H9 (cell line): Measurements from ENCODE around the gene ADSL. TPM values are rescaled to one million over a fixed set of nuclear protein-coding genes. Genes with fewer than 3 reads are reported as not detected.

Experiments
- DNase-seq: peaks from one replicate; pipeline ENCODE4 v3.0.0-alpha.2; 2017
- H2AFZ ChIP-seq: one replicate; pipeline ENCODE4 v1.6.1; 2013; ENCODE audit warnings: mild to moderate bottlenecking, low read length, control low read depth, moderate library complexity
- H2AK5ac ChIP-seq: 2 replicates; pipeline ENCODE4 v1.6.1; 2013; ENCODE audit warnings: low read length, control low read depth, mixed read lengths; ENCODE audit not compliant: insufficient read length
- H2BK120ac ChIP-seq: one replicate; pipeline ENCODE4 v1.6.1; 2013; ENCODE audit warnings: low read depth, mild to moderate bottlenecking, low read length, control low read depth, inconsistent platforms; ENCODE audit not compliant: poor library complexity, severe bottlenecking
- H2BK12ac ChIP-seq: 2 replicates; pipeline ENCODE4 v1.6.1; 2013; ENCODE audit warnings: low read length, control low read depth, mixed read lengths, low read depth; ENCODE audit not compliant: insufficient read length
- H2BK15ac ChIP-seq: 2 replicates; pipeline ENCODE4 v1.6.1; 2013; ENCODE audit warnings: low read depth, low read length, control low read depth
- H2BK20ac ChIP-seq: one replicate; pipeline ENCODE4 v1.6.1; 2013; ENCODE audit warnings: low read depth, mild to moderate bottlenecking, low read length, control low read depth, inconsistent platforms; ENCODE audit not compliant: poor library complexity, severe bottlenecking
- H2BK5ac ChIP-seq: 2 replicates; pipeline ENCODE4 v1.6.1; 2013; ENCODE audit warnings: low read length, control low read depth, mixed read lengths; ENCODE audit not compliant: insufficient read length
- H3K14ac ChIP-seq: 2 replicates; pipeline ENCODE4 v1.6.1; 2013; ENCODE audit warnings: low read length, control low read depth; ENCODE audit not compliant: insufficient read depth
- H3K18ac ChIP-seq: 2 replicates; pipeline ENCODE4 v1.6.1; 2013; ENCODE audit warnings: low read depth, mild to moderate bottlenecking, mixed read lengths, low read length, control low read depth; ENCODE audit not compliant: insufficient read length
- H3K23ac ChIP-seq: 2 replicates; pipeline ENCODE4 v1.6.1; 2013; ENCODE audit warnings: low read length, control low read depth, mixed read lengths, low read depth; ENCODE audit not compliant: insufficient read length
- H3K23me2 ChIP-seq: 2 replicates; pipeline ENCODE4 v1.6.1; 2013; ENCODE audit warnings: low read depth, mild to moderate bottlenecking, mixed read lengths, low read length, control low read depth; ENCODE audit not compliant: insufficient read length, poor library complexity, severe bottlenecking
- H3K27ac ChIP-seq: 2 replicates; pipeline ENCODE4 v1.5.1; 2013; ENCODE audit warnings: low read length, control low read depth, mixed read lengths, low read depth; ENCODE audit not compliant: insufficient read length
- H3K27me3 ChIP-seq: 2 replicates; pipeline ENCODE4 v1.6.1; 2013; ENCODE audit warnings: low read length, control low read depth, inconsistent platforms; ENCODE audit not compliant: insufficient read depth
- H3K4ac ChIP-seq: 2 replicates; pipeline ENCODE4 v1.6.1; 2013; ENCODE audit warnings: low read depth, mild to moderate bottlenecking, control low read depth, inconsistent platforms, low read length, moderate library complexity
- H3K4me1 ChIP-seq: 2 replicates; pipeline ENCODE4 v1.6.1; 2013; ENCODE audit warnings: low read length, control low read depth, inconsistent platforms; ENCODE audit not compliant: insufficient read depth
- H3K4me2 ChIP-seq: 2 replicates; pipeline ENCODE4 v1.6.1; 2013; ENCODE audit warnings: low read length, control low read depth, mixed read lengths; ENCODE audit not compliant: insufficient read length, insufficient read depth
- H3K56ac ChIP-seq: 2 replicates; pipeline ENCODE4 v1.6.1; 2013; ENCODE audit warnings: low read depth, mild to moderate bottlenecking, mixed read lengths, low read length, control low read depth; ENCODE audit not compliant: insufficient read length
- H3K79me1 ChIP-seq: 2 replicates; pipeline ENCODE4 v1.6.1; 2013; ENCODE audit warnings: low read depth, mild to moderate bottlenecking, moderate library complexity, low read length, control low read depth, inconsistent platforms; ENCODE audit not compliant: insufficient read depth, poor library complexity, severe bottlenecking
- H3K79me2 ChIP-seq: 2 replicates; pipeline ENCODE4 v1.6.1; 2013; ENCODE audit warnings: low read length, control low read depth, inconsistent platforms; ENCODE audit not compliant: insufficient read depth
- H3K9ac ChIP-seq: 2 replicates; pipeline ENCODE4 v1.6.1; 2013; ENCODE audit warnings: low read length, control low read depth, mixed read lengths; ENCODE audit not compliant: insufficient read length; ENCODE audit errors: extremely low read depth
- H3K9me3 ChIP-seq: one replicate; pipeline ENCODE4 v1.6.1; 2013; ENCODE audit warnings: low read depth, low read length, inconsistent platforms; ENCODE audit not compliant: control insufficient read depth
- H3T11ph ChIP-seq: one replicate; pipeline ENCODE4 v1.6.1; 2013; ENCODE audit warnings: mild to moderate bottlenecking, low read length, control low read depth, inconsistent platforms
- H4K20me1 ChIP-seq: one replicate; pipeline ENCODE4 v1.6.1; 2013; ENCODE audit not compliant: control insufficient read depth, insufficient read length, insufficient read depth
- H4K5ac ChIP-seq: 2 replicates; pipeline ENCODE4 v1.6.1; 2013; ENCODE audit warnings: low read depth, mild to moderate bottlenecking, mixed read lengths, low read length, control low read depth; ENCODE audit not compliant: insufficient read length
- H4K8ac ChIP-seq: replicated peaks from 2 replicates; pipeline ENCODE4 v1.6.1; 2013; ENCODE audit warnings: low read length, control low read depth, mixed read lengths, low read depth; ENCODE audit not compliant: insufficient read length
- H4K91ac ChIP-seq: 2 replicates; pipeline ENCODE4 v1.6.1; 2013; ENCODE audit warnings: low read depth, mild to moderate bottlenecking, moderate library complexity, mixed read lengths, low read length, control low read depth; ENCODE audit not compliant: insufficient read length
- H3K27ac Mint-ChIP-seq, 3 experiments: 2 replicates in 2 of 3; 3 replicates in 1 of 3; pipeline ENCODE4 v1.8.0; 2020 to 2021; ENCODE audit warnings: mixed read lengths in 3 of 3, mild to moderate bottlenecking in 1 of 3, moderate library complexity in 1 of 3
- H3K27me3 Mint-ChIP-seq: 2 replicates; pipeline ENCODE4 v1.8.0; 2021; ENCODE audit warnings: low read depth, mild to moderate bottlenecking, moderate library complexity, mixed read lengths
- H3K36me3 Mint-ChIP-seq, 3 experiments: 2 replicates in 2 of 3; 3 replicates in 1 of 3; pipeline ENCODE4 v1.8.0; 2020 to 2021; ENCODE audit warnings: low read depth in 3 of 3, mixed read lengths in 3 of 3; ENCODE audit not compliant: insufficient read depth in 1 of 3
- H3K4me1 Mint-ChIP-seq, 2 experiments: 2 replicates each; pipeline ENCODE4 v1.8.0; 2020; ENCODE audit warnings: mixed read lengths in 2 of 2
- H3K4me3 Mint-ChIP-seq, 2 experiments: 2 replicates in 1 of 2; 3 replicates in 1 of 2; pipeline ENCODE4 v1.8.0; 2020 to 2021; ENCODE audit warnings: mild to moderate bottlenecking in 2 of 2, mixed read lengths in 2 of 2, moderate library complexity in 1 of 2
- H3K9me3 Mint-ChIP-seq, 2 experiments: 2 replicates in 1 of 2; 3 replicates in 1 of 2; pipeline ENCODE4 v1.8.0; 2020; ENCODE audit warnings: mild to moderate bottlenecking in 2 of 2, mixed read lengths in 2 of 2, moderate library complexity in 1 of 2
- CTCF ChIP-seq: fragments of 200-600 bp; sonication (generic); conservative IDR thresholded peaks from 3 replicates; pipeline ENCODE4 v1.8.0; 2021; ENCODE audit warnings: antibody characterized with exemption, mild to moderate bottlenecking
- WGBS: extraction: QIAGEN DNeasy Blood & Tissue Kit; methylation state at CpG from one replicate; pipeline ENCODE4 v1.1.7; 2013; ENCODE audit warnings: missing lambda C conversion rate, low lambda C conversion rate, mixed read lengths; ENCODE audit not compliant: insufficient read length; ENCODE audit errors: extremely low coverage; 5-methylcytosine and 5-hydroxymethylcytosine counted together
- total RNA-seq: library from RNA; stranded (reverse); gene quantifications from 2 replicates; pipeline ENCODE4 v1.2.1, GENCODE V29; 2021

Gene ADSL
- total RNA-seq, 1 experiment from 2014 or later: 175 TPM

- H2AFZ ChIP-seq: no peak overlapping the region
- H3K4me3 Mint-ChIP-seq: no peak overlapping the region
These were observed 41.9 kb downstream of the ADSL start for GRCh38 chr22:40388231-40388630.

More at GRCh38 chr22:40388231-40388630, 41.9 kb downstream of the ADSL start:
- Histone ChIP-seq H4K8ac (no peak overlapping the region), H3K79me2 (no peaks in the 10 kb centered on the region), H2AK5ac (no peak overlapping the region), H3K4me2 (no peak overlapping the region), H3K4me1 (no peaks in the 10 kb centered on the region), H3K23me2 (no peaks in the 10 kb centered on the region), H3K27me3 (no peaks in the 10 kb centered on the region), H3K4ac (no peak overlapping the region), H2BK20ac (no peak overlapping the region), H4K91ac (no peak overlapping the region), H3K18ac (no peak overlapping the region), H3K56ac (no peak overlapping the region), H2BK12ac (no peak overlapping the region), H3K14ac (no peak overlapping the region), H2BK120ac (no peak overlapping the region), H2BK15ac (no peak overlapping the region), H3T11ph (no peak overlapping the region), H3K9me3 (no peaks in the 10 kb centered on the region), H4K5ac (no peak overlapping the region), H3K23ac (no peak overlapping the region), H3K27ac (no peak overlapping the region), H4K20me1 (no peaks in the 10 kb centered on the region), H3K79me1 (no peaks in the 10 kb centered on the region), H3K9ac (no peak overlapping the region), H2BK5ac (no peak overlapping the region)
- peaks cover 0 to 10% of the 10 kb centered on the region in 2 experiments for H3K4me1 Mint-ChIP-seq
- DNase-seq: no peak
- H3K27ac Mint-ChIP-seq: peak overlapping the region in 1 of 3 experiments; percentile 8; a peak in 3 of 7 replicates
- no peaks in the 10 kb centered on the region for H3K9me3 Mint-ChIP-seq
- no CpG with 5 or more reads among the region's 4 CpGs for WGBS
- H3K36me3 Mint-ChIP-seq: peaks cover 0 to 5% (median 0%) of the 10 kb centered on the region in 3 experiments; a peak in 4 of 7 replicates
- H3K27me3 Mint-ChIP-seq: no peaks in the 10 kb centered on the region
- TF ChIP-seq CTCF: no peak
